HepG2 (cell line): ENCODE results near the gene AUP1. TPM values are rescaled to one million over a fixed set of nuclear protein-coding genes. Genes with fewer than 3 reads are reported as not detected.

ENCODE experiments used
- ARNT ChIP-seq: fragments of 450-650 bp; IDR thresholded peaks from 2 replicates; pipeline ENCODE4 v1.6.1; 2017
- FOXA1 ChIP-seq, 2 experiments: fragments of 450-650 bp in 1 of 2; sonication (generic) in 1 of 2; formaldehyde crosslinking in 1 of 2; IDR thresholded peaks; 2 replicates each; pipeline versions ENCODE4 v1.4.0 to v1.6.1; 2016 to 2020; ENCODE audit warnings: missing genetic modification reagents in 1 of 2
- MAF1 ChIP-seq: sonication (generic); formaldehyde crosslinking; IDR thresholded peaks from 2 replicates; pipeline ENCODE4 v1.5.0; 2020; ENCODE audit warnings: missing genetic modification reagents, borderline replicate concordance
- MEIS1 ChIP-seq: sonication (generic); formaldehyde crosslinking; IDR thresholded peaks from 2 replicates; pipeline ENCODE4 v1.9.0; 2021; ENCODE audit warnings: mild to moderate bottlenecking, missing genetic modification reagents, moderate library complexity, borderline replicate concordance
- NBN ChIP-seq: fragments of 450-650 bp; conservative IDR thresholded peaks from 2 replicates; pipeline ENCODE4 v1.6.1; 2017
- NPAS2 ChIP-seq: sonication (generic); formaldehyde crosslinking; IDR thresholded peaks from 2 replicates; pipeline ENCODE4 v1.8.0; 2022; ENCODE audit warnings: mild to moderate bottlenecking, missing genetic modification reagents, borderline replicate concordance
- POLR2G ChIP-seq: fragments of 200-400 bp; formaldehyde crosslinking; IDR thresholded peaks from 2 replicates; pipeline ENCODE4 v1.6.1; 2018; ENCODE audit warnings: mild to moderate bottlenecking, low read depth, low read length, moderate library complexity
- SMAD9 ChIP-seq: sonication (generic); formaldehyde crosslinking; IDR thresholded peaks from 2 replicates; pipeline ENCODE4 v1.5.1; 2020; ENCODE audit warnings: mild to moderate bottlenecking, missing genetic modification reagents
- SRSF9 ChIP-seq: fragments of 200-400 bp; formaldehyde crosslinking; IDR thresholded peaks from 2 replicates; pipeline ENCODE4 v1.6.1; 2018; ENCODE audit warnings: borderline replicate concordance, mild to moderate bottlenecking, low read depth, low read length; ENCODE audit not compliant: insufficient read depth, poor library complexity, severe bottlenecking
- SYNCRIP ChIP-seq: fragments of 200-400 bp; formaldehyde crosslinking; IDR thresholded peaks from 2 replicates; pipeline ENCODE4 v1.6.1; 2018; ENCODE audit warnings: mild to moderate bottlenecking, low read depth, low read length; ENCODE audit not compliant: insufficient read depth
- ZBTB1 ChIP-seq: sonication (generic); formaldehyde crosslinking; IDR thresholded peaks from 2 replicates; pipeline ENCODE4 v1.4.0; 2020; ENCODE audit warnings: missing genetic modification reagents, borderline replicate concordance
- ZFAT ChIP-seq: sonication (generic); formaldehyde crosslinking; conservative IDR thresholded peaks from 2 replicates; pipeline ENCODE4 v1.8.1; 2023; ENCODE audit warnings: missing genetic modification reagents, inconsistent platforms
- ZFY ChIP-seq: sonication (generic); formaldehyde crosslinking; IDR thresholded peaks from 2 replicates; pipeline ENCODE4 v1.4.0; 2020; ENCODE audit warnings: missing genetic modification reagents
- ZNF546 ChIP-seq: sonication (generic); formaldehyde crosslinking; conservative IDR thresholded peaks from 2 replicates; pipeline ENCODE4 v1.8.1; 2023; ENCODE audit warnings: mild to moderate bottlenecking, missing genetic modification reagents
- ZNF746 ChIP-seq: sonication (generic); formaldehyde crosslinking; IDR thresholded peaks from 2 replicates; pipeline ENCODE4 v1.8.0; 2022; ENCODE audit warnings: mild to moderate bottlenecking, missing genetic modification reagents
- ZNF780A ChIP-seq: sonication (generic); formaldehyde crosslinking; IDR thresholded peaks from 2 replicates; pipeline ENCODE4 v1.8.0; 2022; ENCODE audit warnings: mild to moderate bottlenecking, missing genetic modification reagents, moderate library complexity
- ZNF792 ChIP-seq: IDR thresholded peaks from 2 replicates; pipeline ENCODE4 v1.6.1; 2016
- polyA plus RNA-seq, 8 experiments: library from polyadenylated mRNA; depleted of rRNA in 3 of 8; stranded (reverse) in 7 of 8; unstranded in 1 of 8; fragments of >200 nt; fragmentation: Illumina TruSeq in 4 of 8; extraction: Trizol in 4 of 8; gene quantifications; 2 replicates each; pipeline versions ENCODE4 v1.2.1 to v1.2.3, GENCODE V29; 2011 to 2016; ENCODE audit warnings: low read depth in 4 of 8, missing spikeins in 1 of 8, mixed read lengths in 1 of 8; ENCODE audit not compliant: insufficient read depth in 1 of 8
- total RNA-seq, 5 experiments: library from RNA; depleted of rRNA; stranded (reverse); fragments of >200 nt; fragmentation: Illumina TruSeq; extraction: Trizol; gene quantifications; 2 replicates each; pipeline ENCODE4 v1.2.3, GENCODE V29; 2016; ENCODE audit warnings: low read depth in 1 of 5
- TF ChIP-seq, protein P1 (sequence below), 2 experiments: fragments of 450-650 bp in 1 of 2; sonication (generic) in 1 of 2; formaldehyde crosslinking in 1 of 2; IDR thresholded peaks; 2 replicates each; pipeline versions ENCODE4 v1.6.1 to v1.8.0; 2016 to 2022; ENCODE audit warnings: antibody characterized with exemption in 1 of 2, mild to moderate bottlenecking in 1 of 2, missing genetic modification reagents in 1 of 2

Gene AUP1
- total and polyA plus RNA-seq, 2 of the 13 experiments (the other 11 are each of a cell fraction or from before 2014, with no cell fraction given), result 174 to 267 TPM

DNA sequence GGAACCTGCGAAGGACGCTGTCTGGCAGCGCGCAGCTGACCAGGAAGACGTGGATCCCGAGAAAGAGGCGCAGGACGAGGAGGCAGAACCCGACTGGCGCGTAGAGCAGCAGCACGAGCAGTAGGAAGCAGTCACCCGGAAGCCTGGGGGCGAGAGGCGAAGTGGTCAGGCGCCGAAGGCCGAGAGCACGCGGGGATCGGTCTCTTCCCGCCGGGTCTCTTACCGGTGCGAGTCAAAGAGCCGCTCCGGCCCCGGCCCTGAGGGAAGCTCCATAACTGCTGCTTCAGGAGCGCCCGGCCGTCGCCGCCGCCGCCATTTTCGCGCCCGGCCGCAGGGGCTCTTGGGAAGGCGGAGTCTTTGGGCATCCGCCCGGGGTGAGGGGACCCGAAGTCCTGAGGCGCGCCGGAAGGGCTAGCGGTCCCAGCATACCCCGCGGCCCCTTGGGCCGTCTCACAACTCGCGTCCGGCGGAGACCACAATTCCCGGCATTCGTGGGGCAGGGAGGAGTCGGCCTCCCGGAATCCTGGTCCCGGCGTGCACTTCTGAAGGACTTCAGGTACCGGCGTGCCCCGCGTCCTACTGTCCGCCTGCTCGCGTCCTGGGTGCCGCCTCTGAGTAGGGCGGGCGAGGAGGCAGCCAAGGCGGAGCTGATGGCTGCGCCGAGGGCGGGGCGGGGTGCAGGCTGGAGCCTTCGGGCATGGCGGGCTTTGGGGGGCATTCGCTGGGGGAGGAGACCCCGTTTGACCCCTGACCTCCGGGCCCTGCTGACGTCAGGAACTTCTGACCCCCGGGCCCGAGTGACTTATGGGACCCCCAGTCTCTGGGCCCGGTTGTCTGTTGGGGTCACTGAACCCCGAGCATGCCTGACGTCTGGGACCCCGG is at the start of gene AUP1, which contains the start of gene HTRA2 (continued):
- TF ChIP-seq, protein P1, sequence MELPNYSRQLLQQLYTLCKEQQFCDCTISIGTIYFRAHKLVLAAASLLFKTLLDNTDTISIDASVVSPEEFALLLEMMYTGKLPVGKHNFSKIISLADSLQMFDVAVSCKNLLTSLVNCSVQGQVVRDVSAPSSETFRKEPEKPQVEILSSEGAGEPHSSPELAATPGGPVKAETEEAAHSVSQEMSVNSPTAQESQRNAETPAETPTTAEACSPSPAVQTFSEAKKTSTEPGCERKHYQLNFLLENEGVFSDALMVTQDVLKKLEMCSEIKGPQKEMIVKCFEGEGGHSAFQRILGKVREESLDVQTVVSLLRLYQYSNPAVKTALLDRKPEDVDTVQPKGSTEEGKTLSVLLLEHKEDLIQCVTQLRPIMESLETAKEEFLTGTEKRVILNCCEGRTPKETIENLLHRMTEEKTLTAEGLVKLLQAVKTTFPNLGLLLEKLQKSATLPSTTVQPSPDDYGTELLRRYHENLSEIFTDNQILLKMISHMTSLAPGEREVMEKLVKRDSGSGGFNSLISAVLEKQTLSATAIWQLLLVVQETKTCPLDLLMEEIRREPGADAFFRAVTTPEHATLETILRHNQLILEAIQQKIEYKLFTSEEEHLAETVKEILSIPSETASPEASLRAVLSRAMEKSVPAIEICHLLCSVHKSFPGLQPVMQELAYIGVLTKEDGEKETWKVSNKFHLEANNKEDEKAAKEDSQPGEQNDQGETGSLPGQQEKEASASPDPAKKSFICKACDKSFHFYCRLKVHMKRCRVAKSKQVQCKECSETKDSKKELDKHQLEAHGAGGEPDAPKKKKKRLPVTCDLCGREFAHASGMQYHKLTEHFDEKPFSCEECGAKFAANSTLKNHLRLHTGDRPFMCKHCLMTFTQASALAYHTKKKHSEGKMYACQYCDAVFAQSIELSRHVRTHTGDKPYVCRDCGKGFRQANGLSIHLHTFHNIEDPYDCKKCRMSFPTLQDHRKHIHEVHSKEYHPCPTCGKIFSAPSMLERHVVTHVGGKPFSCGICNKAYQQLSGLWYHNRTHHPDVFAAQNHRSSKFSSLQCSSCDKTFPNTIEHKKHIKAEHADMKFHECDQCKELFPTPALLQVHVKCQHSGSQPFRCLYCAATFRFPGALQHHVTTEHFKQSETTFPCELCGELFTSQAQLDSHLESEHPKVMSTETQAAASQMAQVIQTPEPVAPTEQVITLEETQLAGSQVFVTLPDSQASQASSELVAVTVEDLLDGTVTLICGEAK (IDR thresholded peaks at IDR 0.05), result no peak
- TF ChIP-seq, protein P1 (CRISPR knock-in tag; IDR thresholded peaks at IDR 0.05), result peak; percentile 60; the same call in 1 of the 2 replicates
- no peak for TF ChIP-seq NBN
- no peak for TF ChIP-seq SRSF9
- TF ChIP-seq ARNT, result no peak
- no peak for TF ChIP-seq ZFAT (CRISPR knock-in tag)
- TF ChIP-seq FOXA1 (IDR thresholded peaks at IDR 0.05), result no peak
- 0 out of 2 replicates have a peak, but pooled peaks have one; percentile 4 for TF ChIP-seq FOXA1 (CRISPR knock-in tag; IDR thresholded peaks at IDR 0.05)
- TF ChIP-seq NPAS2 (CRISPR knock-in tag), result no peak
- peak; percentile 98 for TF ChIP-seq POLR2G
- TF ChIP-seq ZNF746 (CRISPR knock-in tag), result peak; percentile 67
- peak; percentile 83 for TF ChIP-seq ZFY (CRISPR knock-in tag)
- no peak for TF ChIP-seq MEIS1 (CRISPR knock-in tag)
- TF ChIP-seq ZBTB1 (CRISPR knock-in tag), result peak; percentile 84; the same call in 1 of the 2 replicates
- peak; percentile 51 for TF ChIP-seq MAF1 (CRISPR knock-in tag)
- TF ChIP-seq SMAD9 (CRISPR knock-in tag), result no peak
- peak; percentile 69; the same call in 1 of the 2 replicates for TF ChIP-seq ZNF546 (CRISPR knock-in tag)
- TF ChIP-seq ZNF792, result no peak; the same call in none of the 2 replicates
- TF ChIP-seq ZNF780A, result no peak; the same call in 1 of the 2 replicates
- TF ChIP-seq SYNCRIP, result no peak
